Prostate gland (tissue), 2 donors: ENCODE results near the gene PPP1R8. TPM values are rescaled to one million over a fixed set of nuclear protein-coding genes. Genes with fewer than 3 reads are reported as not detected.
"Not testable (repeated sequence)": the region's sequence is repeated elsewhere in the genome, so short reads cannot be mapped to it uniquely, and the experiment has no call there.

Experiments
- DNase-seq: peaks from one replicate; pipeline ENCODE4 v3.0.0-alpha.2; 2019; ENCODE audit warnings: low spot score
- H3K27ac ChIP-seq, 2 donors: fragments of 200-600 bp; sonication (generic); 2 replicates each; pipeline ENCODE4 v1.5.1; 2017 to 2019
- H3K27me3 ChIP-seq: fragments of 200-600 bp; sonication (generic); replicated peaks from 2 replicates; pipeline ENCODE4 v1.5.1; 2019; ENCODE audit not compliant: insufficient read depth
- H3K36me3 ChIP-seq, 2 donors: fragments of 200-600 bp; sonication (generic); 1 replicate in 1 of 2; 2 replicates in 1 of 2; pipeline versions ENCODE4 v1.5.1 to v1.8.1; 2017 to 2019
- H3K4me1 ChIP-seq: fragments of 200-600 bp; sonication (generic); replicated peaks from 2 replicates; pipeline ENCODE4 v1.5.1; 2019
- H3K4me3 ChIP-seq, 2 donors: fragments of 200-600 bp; sonication (generic); 2 replicates each; pipeline ENCODE4 v1.5.1; 2017 to 2019
- H3K9me3 ChIP-seq: fragments of 200-600 bp; sonication (generic); 2 replicates; pipeline ENCODE4 v1.5.1; 2017
- POLR2A ChIP-seq: fragments of 450-650 bp; IDR thresholded peaks from one replicate; pipeline ENCODE4 v1.6.1; 2016; ENCODE audit warnings: antibody characterized with exemption, mild to moderate bottlenecking
- POLR2AphosphoS5 ChIP-seq: sonication (generic); formaldehyde crosslinking; IDR thresholded peaks from one replicate; pipeline ENCODE4 v1.6.1; 2017; ENCODE audit warnings: antibody characterized with exemption
- WGBS: methylation state at CpG from one replicate; pipeline ENCODE4 v1.1.5; 2018; 5-methylcytosine and 5-hydroxymethylcytosine counted together
- intact Hi-C: fragments of 100-400 bp; cut with DNase I; formaldehyde crosslinking; loops from one replicate; pipeline ENCODE4 v1.14.2; 2022
- total RNA-seq, 2 donors: library from RNA; depleted of rRNA; stranded (reverse); fragments of >200 nt; gene quantifications; one replicate each; pipeline ENCODE4 v1.1.0, GENCODE V29; 2016
- TF ChIP-seq, protein P1 (sequence below), 4 experiments: fragments of 200-600 bp in 2 of 4; fragments of 450-650 bp in 2 of 4; sonication (generic) in 2 of 4; IDR thresholded peaks; 1 replicate in 3 of 4; 2 replicates in 1 of 4; pipeline ENCODE4 v1.5.1; 2016 to 2019; ENCODE audit warnings: antibody characterized with exemption in 4 of 4, mild to moderate bottlenecking in 2 of 4, moderate library complexity in 2 of 4

PPP1R8 gene
- total RNA-seq, 2 donors from 2014 or later, result 37.8 to 64.5 TPM

GRCh38 chr1:27806758-27807157 is 23.8 kb upstream of the PPP1R8 start:
- TF ChIP-seq POLR2AphosphoS5 (no peak), POLR2A (no peak)
- TF ChIP-seq, protein P1, sequence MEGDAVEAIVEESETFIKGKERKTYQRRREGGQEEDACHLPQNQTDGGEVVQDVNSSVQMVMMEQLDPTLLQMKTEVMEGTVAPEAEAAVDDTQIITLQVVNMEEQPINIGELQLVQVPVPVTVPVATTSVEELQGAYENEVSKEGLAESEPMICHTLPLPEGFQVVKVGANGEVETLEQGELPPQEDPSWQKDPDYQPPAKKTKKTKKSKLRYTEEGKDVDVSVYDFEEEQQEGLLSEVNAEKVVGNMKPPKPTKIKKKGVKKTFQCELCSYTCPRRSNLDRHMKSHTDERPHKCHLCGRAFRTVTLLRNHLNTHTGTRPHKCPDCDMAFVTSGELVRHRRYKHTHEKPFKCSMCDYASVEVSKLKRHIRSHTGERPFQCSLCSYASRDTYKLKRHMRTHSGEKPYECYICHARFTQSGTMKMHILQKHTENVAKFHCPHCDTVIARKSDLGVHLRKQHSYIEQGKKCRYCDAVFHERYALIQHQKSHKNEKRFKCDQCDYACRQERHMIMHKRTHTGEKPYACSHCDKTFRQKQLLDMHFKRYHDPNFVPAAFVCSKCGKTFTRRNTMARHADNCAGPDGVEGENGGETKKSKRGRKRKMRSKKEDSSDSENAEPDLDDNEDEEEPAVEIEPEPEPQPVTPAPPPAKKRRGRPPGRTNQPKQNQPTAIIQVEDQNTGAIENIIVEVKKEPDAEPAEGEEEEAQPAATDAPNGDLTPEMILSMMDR (IDR thresholded peaks at IDR 0.05), result no peak
- H3K4me1 ChIP-seq, result no peaks in the 10 kb centered on the region
- no peaks in the 10 kb centered on the region for H3K27me3 ChIP-seq
- intact Hi-C loops, result no loop called here
- no peak overlapping the region for H3K27ac ChIP-seq
- WGBS, result 89% methylated on average over 7 of the region's 7 CpGs
- no peaks in the 10 kb centered on the region for H3K36me3 ChIP-seq
- no peak overlapping the region for H3K4me3 ChIP-seq
- DNase-seq, result no peak
- H3K9me3 ChIP-seq, result no peaks in the 10 kb centered on the region

GRCh38 chr1:27807385-27807784 is 23.2 kb upstream of the PPP1R8 start:
- no peak for DNase-seq
- TF ChIP-seq, protein P1 (IDR thresholded peaks at IDR 0.05), result no peak
- TF ChIP-seq POLR2A (no peak), POLR2AphosphoS5 (no peak)
- H3K9me3 ChIP-seq, result no peaks in the 10 kb centered on the region
- 83% methylated on average over 2 of the region's 2 CpGs for WGBS
- no peaks in the 10 kb centered on the region for H3K36me3 ChIP-seq
- H3K27ac ChIP-seq, result no peak overlapping the region
- no peaks in the 10 kb centered on the region for H3K27me3 ChIP-seq
- no peaks in the 10 kb centered on the region for H3K4me1 ChIP-seq
- no peak overlapping the region for H3K4me3 ChIP-seq
- intact Hi-C loops, result no loop called here

DNA sequence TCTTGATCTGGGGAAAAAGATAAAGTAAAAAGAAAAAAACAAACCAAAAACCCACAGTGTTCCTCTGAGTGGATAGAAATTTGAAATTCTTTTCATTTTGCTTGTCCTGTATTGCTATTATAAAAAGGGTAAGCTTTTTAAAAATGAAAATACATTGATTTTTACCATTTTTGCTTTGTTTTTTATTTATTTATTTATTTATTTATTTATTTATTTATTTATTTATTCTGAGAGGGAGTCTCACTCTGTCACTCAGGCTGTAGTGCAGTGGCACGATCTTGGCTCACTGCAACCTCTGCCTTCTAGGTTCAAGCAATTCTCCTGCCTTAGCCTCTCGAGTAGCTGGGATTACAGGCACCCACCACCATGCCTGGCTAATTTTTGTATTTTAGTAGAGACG is 22.5 kb upstream of the PPP1R8 start:
- H3K27me3 ChIP-seq, H3K36me3 ChIP-seq, H3K9me3 ChIP-seq, intact Hi-C loops, H3K4me1 ChIP-seq, H3K27ac ChIP-seq, DNase-seq, H3K4me3 ChIP-seq: not testable (repeated sequence)
- 95% methylated on average over 3 of the region's 3 CpGs for WGBS

- TF ChIP-seq, protein P1 (IDR thresholded peaks at IDR 0.05), result no peak
- TF ChIP-seq POLR2AphosphoS5, result no peak
- no peak for TF ChIP-seq POLR2A
- H3K36me3 ChIP-seq, result no peaks in the 10 kb centered on the region
- H3K4me1 ChIP-seq, result no peaks in the 10 kb centered on the region
- intact Hi-C loops, result no loop called here
- H3K9me3 ChIP-seq, result no peaks in the 10 kb centered on the region
- DNase-seq, result no peak
- 95% methylated on average over 1 of the region's 1 CpG for WGBS
- no peak overlapping the region for H3K27ac ChIP-seq
- no peaks in the 10 kb centered on the region for H3K27me3 ChIP-seq
- H3K4me3 ChIP-seq, result no peak overlapping the region
Measured at GRCh38 chr1:27809883-27810282, 20.7 kb upstream of the PPP1R8 start.

DNA sequence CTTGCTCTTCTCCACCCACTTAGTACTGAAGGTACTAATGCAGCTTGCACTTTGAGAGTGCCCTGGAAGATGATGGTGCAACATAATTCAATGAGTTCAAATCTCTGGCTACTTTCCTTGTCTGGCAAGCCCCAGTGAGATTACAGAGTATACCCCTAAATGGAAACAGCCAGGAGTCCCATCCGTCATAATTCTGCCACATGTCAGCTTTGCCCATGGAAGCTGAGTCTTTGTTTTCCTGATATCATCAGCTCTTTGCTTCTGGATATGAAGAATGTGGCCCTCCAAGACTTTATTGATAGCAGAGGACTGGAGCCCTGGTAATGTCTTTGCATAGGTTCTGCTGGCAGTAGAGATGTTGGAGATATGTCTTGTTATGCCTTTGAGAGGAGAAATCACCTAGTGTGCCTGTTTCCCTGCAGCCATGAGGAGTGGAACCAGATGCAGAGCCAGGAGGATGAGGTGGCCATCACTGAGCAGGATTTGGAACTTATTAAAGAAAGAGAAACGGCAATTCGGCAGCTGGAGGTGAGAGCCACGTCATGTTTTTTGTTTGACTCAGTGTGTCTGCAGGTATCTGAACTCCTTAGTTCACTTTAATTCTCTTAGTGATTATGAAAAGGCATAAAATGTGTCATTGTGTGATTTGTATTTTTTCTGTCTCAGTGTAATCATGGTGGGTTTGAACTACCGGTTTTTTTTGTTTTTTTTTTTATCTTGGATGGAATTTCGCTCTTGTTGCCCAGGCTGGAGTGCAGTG is 18.7 kb upstream of the PPP1R8 start:
- H3K27ac ChIP-seq, result no peak overlapping the region
- H3K36me3 ChIP-seq, result no peaks in the 10 kb centered on the region
- DNase-seq, result no peak
- H3K4me1 ChIP-seq, result no peaks in the 10 kb centered on the region
- TF ChIP-seq POLR2AphosphoS5, result no peak
- H3K9me3 ChIP-seq, result no peaks in the 10 kb centered on the region
- no peaks in the 10 kb centered on the region for H3K27me3 ChIP-seq
- 94% methylated on average over 6 of the region's 6 CpGs for WGBS
- intact Hi-C loops, result no loop called here
- no peak overlapping the region for H3K4me3 ChIP-seq
